ENCODE results near the gene FXYD7.
"Not testable (repeated sequence)": the region's sequence is repeated elsewhere in the genome, so short reads cannot be mapped to it uniquely, and the experiment has no call there.

The FXYD7 gene

GRCh38 chr19:35146746-35147459 lies 3.8 kb downstream of the FXYD7 start:
- DNase-seq: no peak

DNA sequence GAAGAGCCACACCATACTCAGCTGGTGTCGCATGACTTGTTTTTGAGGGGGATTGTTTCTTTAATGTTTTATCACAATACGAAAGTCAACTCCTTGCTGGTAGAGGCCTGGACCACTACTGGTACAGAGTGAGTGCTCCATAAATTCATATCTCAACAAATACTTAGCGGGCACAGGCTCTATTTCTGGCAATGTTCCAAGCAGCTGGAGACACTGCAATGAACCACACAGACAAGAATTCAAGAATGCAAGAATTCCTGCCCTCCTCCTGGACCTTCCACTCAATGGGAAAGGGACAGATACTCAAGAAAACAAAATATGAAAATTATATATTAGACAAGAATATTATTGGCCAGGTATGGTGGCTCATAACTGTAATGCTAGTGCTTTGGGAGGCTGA lies 6.4 kb downstream of the FXYD7 start:
- no peak for DNase-seq

DNA sequence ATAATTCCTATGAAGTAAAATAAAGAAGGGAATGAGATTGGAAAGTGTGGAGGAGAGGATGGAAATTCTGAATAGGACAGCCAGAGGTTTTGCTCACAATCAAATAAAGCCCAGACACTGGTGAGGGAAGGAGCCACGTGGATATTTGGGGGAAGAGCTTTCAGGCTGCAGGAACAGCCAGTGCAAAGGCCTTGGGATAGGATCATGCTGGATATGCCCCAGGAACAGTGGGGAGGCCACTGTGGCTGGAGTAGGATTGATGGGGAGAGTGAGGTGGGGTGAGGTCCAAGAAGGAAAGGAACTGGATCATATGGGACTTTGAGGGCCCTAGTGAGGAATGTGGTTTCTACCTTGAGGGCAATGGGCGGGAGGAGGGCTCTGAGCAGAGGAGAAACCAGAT lies 7.4 kb downstream of the FXYD7 start:
- no peak for DNase-seq

GRCh38 chr19:35151273-35152065 lies 8.4 kb downstream of the FXYD7 start:
- DNase-seq: no peak

GRCh38 chr19:35153129-35153522 lies 10.1 kb downstream of the FXYD7 start:
- DNase-seq: not testable (repeated sequence)

DNA sequence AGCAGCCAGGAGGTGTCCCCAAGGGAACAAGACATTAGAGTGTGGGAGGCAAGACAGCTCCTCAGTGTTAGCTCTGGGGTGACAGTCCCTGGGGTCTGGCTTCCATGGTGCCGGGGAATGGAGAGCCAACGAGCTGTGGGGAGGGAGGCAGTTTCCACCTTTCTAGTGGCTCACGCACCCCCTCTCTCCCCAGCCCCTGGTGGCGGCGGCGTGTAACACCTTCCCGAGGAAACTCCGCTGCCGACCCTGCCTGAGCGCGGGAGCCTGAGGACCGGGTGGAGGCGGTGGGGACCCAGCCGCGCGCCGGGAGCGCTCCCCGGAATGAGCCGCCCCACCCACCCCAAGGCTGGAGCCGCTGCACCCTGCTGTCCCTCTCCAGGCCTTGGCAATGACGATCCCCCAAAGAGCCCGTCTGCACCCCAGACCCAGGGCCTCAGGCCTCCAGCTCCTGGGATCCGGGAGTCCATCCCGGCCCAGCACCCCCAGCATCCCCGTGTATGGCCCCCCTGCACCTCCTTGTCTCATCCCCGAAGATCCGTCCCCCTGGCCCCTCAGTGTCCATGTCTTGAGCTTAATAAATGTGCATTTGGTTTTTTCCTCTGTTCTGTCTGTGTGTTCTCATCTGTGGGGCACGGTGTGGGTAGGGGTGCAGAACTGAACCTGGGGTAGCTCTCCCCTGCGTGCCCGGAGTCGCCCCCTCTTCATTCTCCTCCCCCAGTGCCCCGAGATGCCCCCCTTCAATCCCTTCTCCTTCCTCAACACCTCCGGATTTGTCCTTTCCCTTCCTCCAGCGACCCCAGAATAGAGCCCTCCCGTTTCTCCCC lies 10.9 kb downstream of the FXYD7 start:
- DNase-seq: no peak

DNA sequence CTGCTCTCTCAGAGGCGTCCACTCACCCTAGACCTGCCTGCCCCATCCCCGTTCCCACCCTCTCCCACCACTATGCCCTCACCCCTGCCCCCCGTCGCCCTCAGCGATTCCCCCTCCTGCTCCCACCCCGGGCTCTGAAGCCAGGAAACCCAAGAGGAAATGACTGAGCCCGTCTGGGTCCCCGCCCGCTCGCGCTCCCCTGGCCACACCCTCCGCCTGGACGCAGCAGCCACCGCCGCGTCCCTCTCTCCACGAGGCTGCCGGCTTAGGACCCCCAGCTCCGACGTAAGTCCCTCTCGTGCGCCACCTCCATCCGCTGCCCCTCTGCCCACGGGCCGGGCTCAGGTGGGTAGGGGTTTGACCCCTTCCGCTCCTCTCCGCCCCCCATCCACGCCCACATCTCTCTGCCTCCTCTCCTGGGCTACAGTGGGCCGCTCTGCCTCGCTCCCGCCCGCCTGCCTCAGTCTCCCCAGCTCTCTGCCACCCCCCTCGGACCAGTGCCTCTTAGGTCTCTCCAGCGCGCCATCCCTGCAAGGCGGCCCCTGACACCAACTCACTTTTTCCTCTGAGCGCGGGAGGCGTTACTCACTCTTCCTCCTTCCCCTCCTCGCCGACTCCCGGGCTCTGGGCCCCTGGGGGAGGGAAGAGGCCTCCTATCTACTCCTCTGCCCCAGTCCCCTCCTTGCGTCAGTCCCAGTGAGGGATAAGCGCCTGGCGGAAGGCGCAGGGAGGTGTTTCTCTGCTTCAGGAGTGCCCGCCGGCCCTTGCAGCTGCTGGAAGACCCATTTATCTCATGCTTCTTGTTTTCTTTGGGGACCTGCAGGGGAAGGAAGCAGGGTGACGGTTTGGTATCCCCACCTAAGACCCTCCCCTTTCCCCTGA lies 11.7 kb downstream of the FXYD7 start, which contains the start of gene FXYD5:
Gene FXYD5 (plus strand): TSS at position 211 of the 882 bp plus-strand sequence. CDS start 816 bp downstream, outside the sequence.
- DNase-seq: no peak

- no peak for DNase-seq
These were observed 12.4 kb downstream of the FXYD7 start for GRCh38 chr19:35155441-35155840.

- DNase-seq: no peak
These were observed 13.1 kb downstream of the FXYD7 start for GRCh38 chr19:35155981-35156672.

DNA sequence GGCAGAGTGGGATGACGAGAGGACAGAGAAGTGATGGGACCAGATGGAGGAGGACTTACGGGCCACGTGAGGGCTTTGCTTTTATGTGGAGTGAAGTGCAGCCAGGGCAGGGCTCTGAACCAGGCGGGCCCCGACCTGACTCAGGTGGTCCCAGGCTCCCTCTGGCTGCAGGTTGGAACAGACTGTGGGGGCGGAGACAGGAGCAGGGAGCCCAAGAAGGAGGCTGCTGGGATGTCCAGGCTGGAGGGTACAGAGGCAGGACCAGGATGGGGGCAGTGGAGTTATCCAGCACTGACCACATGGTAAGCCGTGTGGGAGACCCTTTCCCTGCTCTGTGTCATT lies 13.6 kb downstream of the FXYD7 start:
- no peak for DNase-seq

DNA sequence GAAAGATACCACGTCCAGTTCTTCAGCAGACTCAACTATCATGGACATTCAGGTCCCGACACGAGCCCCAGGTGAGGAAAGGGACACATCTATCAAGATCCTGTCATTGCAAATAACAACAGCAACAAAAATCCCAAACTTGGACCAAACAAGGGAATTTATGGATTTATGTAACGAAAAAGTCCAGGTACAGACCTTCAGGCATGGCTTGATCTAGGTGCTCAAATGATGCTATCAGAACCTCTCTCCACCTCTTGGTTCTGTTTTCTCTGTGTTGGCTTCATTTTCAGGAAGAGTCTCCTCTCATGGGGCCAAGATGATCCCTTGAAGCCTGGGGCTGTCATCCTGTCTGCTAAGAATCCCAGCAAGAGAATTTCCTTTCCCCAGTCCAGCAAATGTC lies 14.4 kb downstream of the FXYD7 start:
- no peak for DNase-seq

DNA sequence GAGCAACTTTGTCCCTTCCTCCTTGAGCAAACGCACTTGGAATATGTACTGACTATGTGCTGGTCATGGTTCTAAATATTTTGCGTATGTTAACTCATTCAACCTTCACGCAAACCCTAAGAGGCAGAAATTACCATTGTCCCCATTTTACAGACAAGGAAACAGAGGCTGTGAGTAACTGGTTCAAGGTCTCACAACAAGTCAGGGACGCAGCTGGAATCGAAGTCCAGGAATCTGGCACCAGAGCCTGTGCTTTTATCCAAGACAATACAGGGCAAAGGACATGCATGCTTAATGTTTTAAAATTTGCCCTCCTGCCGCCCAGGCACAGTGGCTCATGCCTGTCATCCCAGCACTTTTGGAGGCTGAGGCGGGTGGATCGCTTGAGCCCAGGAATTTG lies 16.6 kb downstream of the FXYD7 start:
- no peak for DNase-seq

GRCh38 chr19:35160629-35161433 lies 17.8 kb downstream of the FXYD7 start:
- no peak for DNase-seq

DNA sequence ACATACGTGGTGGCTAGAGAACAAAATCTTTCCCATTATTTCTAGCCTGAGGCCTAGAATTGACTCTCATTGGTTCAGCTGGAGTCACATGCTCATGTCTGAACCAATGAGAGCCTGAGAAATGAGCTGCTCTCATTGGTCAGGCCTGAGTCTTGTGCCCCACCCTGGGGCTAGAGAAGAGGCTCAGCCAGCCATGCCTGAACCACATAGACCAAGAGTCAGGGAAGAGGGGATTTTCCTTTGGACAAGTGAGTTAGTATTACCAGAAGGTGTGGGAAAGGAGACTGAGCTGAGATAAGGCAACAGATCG lies 18.3 kb downstream of the FXYD7 start:
- DNase-seq: no peak

GRCh38 chr19:35162471-35163326 lies 19.6 kb downstream of the FXYD7 start:
- no peak for DNase-seq

DNA sequence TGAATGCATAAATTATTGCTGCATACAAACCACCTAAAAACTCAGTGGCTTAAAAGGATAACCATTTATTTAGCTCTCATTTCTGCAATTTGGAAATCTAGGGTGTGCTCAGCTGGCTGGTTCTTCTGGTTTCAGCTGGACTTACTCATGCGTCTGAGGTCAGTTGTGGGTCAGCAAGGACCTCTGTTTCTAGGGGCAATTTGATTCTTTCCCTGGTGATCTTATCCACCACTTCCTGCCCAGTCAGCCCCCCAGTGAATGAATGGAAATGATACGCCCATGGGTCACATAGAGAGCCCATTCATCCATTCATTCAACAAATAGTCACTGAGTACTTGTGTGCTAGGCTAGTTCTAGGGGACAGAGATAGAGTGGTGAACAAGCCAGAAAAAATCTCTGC lies 21.4 kb downstream of the FXYD7 start:
- DNase-seq: no peak

GRCh38 chr19:35165200-35166058 lies 22.4 kb downstream of the FXYD7 start:
- no peak for DNase-seq

GRCh38 chr19:35166100-35167063 lies 23.3 kb downstream of the FXYD7 start:
- DNase-seq: no peak
